Breast epithelium (tissue), 3 donors: Measurements from ENCODE around the gene ZNF735. TPM values are rescaled to one million over a fixed set of nuclear protein-coding genes. Genes with fewer than 3 reads are reported as not detected.

Source experiments
- total RNA-seq, 3 donors: library from RNA; depleted of rRNA; stranded (reverse); fragments of >200 nt; gene quantifications; one replicate each; pipeline ENCODE4 v1.1.0, GENCODE V29; 2016

The ZNF735 gene
- total RNA-seq, 3 donors from 2014 or later, result not detected

Other genes with a start within 250 kb of the ZNF735 start
- not detected for gene ZNF722, start 208.4 kb upstream of the ZNF735 start, total RNA-seq
- gene ZNF727, start 161.8 kb upstream of the ZNF735 start, total RNA-seq, result 10 to 100 TPM in 1 of 3 donors, 1 to 10 TPM in 2; 2.9 to 19.0 (median 3.6) TPM
- not detected for gene ZNF679, start 21.3 kb downstream of the ZNF735 start, total RNA-seq
- gene ZNF736, start 106.8 kb downstream of the ZNF735 start, total RNA-seq, result 10 to 100 TPM; 16.3 to 32.5 (median 28.5) TPM